A549 (cell line): Measurements from ENCODE around the gene SLC6A6. TPM values are rescaled to one million over a fixed set of nuclear protein-coding genes. Genes with fewer than 3 reads are reported as not detected.

Experiments used
- ATAC-seq, 2 experiments: fragments of 200-7000 bp in 1 of 2; fragments of >200 bp in 1 of 2; cut with Nextera tagmentation in 1 of 2; cut with Tn5 transposase in 1 of 2; 3 replicates each; pipeline versions ENCODE4 v1.8.0 to v1.9.1; 2018 to 2020; ENCODE audit warnings: mild to moderate bottlenecking in 1 of 2, moderate library complexity in 1 of 2
- CTCF ChIA-PET: fragments of 300-600 bp; sonication (Branson Sonifier 250); formaldehyde crosslinking; extraction: SDS; loops from one replicate; lab custom pipeline; 2021; ENCODE audit warnings: antibody characterized with exemption, inconsistent platforms; lab: Yijun Ruan, JAX
- POLR2A ChIA-PET: fragments of 350-600 bp; formaldehyde crosslinking; extraction: SDS; loops from one replicate; lab custom pipeline; 2021; ENCODE audit warnings: antibody characterized with exemption, inconsistent platforms; lab: Yijun Ruan, JAX
- DNase-seq, 2 experiments: peaks; one replicate each; pipeline versions ENCODE4 v3.0.0 to v3.0.0-alpha.2; 2011 to 2016; ENCODE audit warnings: low read depth in 1 of 2, low spot score in 1 of 2
- FAIRE-seq: peaks from 2 replicates; lab custom pipeline; 2011; peaks lifted over from hg19 to GRCh38; lab: Jason Lieb, UNC
- H3K27ac ChIP-seq, 2 experiments: fragments of >200 bp; sonication (Bioruptor Twin); formaldehyde crosslinking; 3 replicates each; pipeline ENCODE4 v1.5.1; 2016 to 2017
- H3K4me1 ChIP-seq: fragments of >200 bp; sonication (Bioruptor Twin); formaldehyde crosslinking; 3 replicates; pipeline ENCODE4 v1.6.1; 2016
- H3K4me2 ChIP-seq: fragments of >200 bp; sonication (Bioruptor Twin); formaldehyde crosslinking; 3 replicates; pipeline ENCODE4 v1.6.1; 2016
- H3K4me3 ChIP-seq: fragments of >200 bp; sonication (Bioruptor Twin); formaldehyde crosslinking; 3 replicates; pipeline ENCODE4 v1.5.1; 2016
- H3K9me3 ChIP-seq: fragments of >200 bp; sonication (Bioruptor Twin); formaldehyde crosslinking; 3 replicates; pipeline ENCODE4 v1.6.1; 2016
- CBX2 ChIP-seq: fragments of 200-600 bp; sonication (generic); IDR thresholded peaks from 2 replicates; pipeline ENCODE4 v1.6.1; 2016; ENCODE audit warnings: low read depth, mild to moderate bottlenecking, borderline replicate concordance
- CTCF ChIP-seq: fragments of >200 bp; sonication (Bioruptor Twin); formaldehyde crosslinking; IDR thresholded peaks from 3 replicates; pipeline ENCODE4 v1.5.1; 2016
- HEYL ChIP-seq: fragments of 250-450 bp; sonication (Bioruptor Pico); IDR thresholded peaks from 2 replicates; pipeline ENCODE4 v1.8.0; 2021; ENCODE audit warnings: mild to moderate bottlenecking, moderate library complexity
- JUN ChIP-seq, 2 experiments: fragments of >200 bp; sonication (Bioruptor Twin); formaldehyde crosslinking; IDR thresholded peaks; 2 replicates in 1 of 2; 3 replicates in 1 of 2; pipeline ENCODE4 v1.6.1; 2016 to 2017
- MAZ ChIP-seq: fragments of 150-350 bp; IDR thresholded peaks from 2 replicates; pipeline ENCODE4 v1.6.1; 2014; ENCODE audit warnings: antibody characterized with exemption, low read depth, low read length, borderline replicate concordance
- MYC ChIP-seq: IDR thresholded peaks from 2 replicates; pipeline ENCODE4 v1.6.1; 2012; ENCODE audit warnings: mild to moderate bottlenecking, inconsistent platforms, low read length, improper control_type of control experiment, borderline replicate concordance
- POLR2A ChIP-seq: IDR thresholded peaks from 2 replicates; pipeline ENCODE4 v1.6.1; 2012; ENCODE audit warnings: mild to moderate bottlenecking, low read length
- RAD21 ChIP-seq, 2 experiments: fragments of >200 bp in 1 of 2; sonication (Bioruptor Twin) in 1 of 2; formaldehyde crosslinking in 1 of 2; IDR thresholded peaks in 1 of 2; conservative IDR thresholded peaks in 1 of 2; 2 replicates in 1 of 2; 3 replicates in 1 of 2; pipeline ENCODE4 v1.6.1; 2012 to 2018; ENCODE audit warnings: inconsistent platforms in 1 of 2
- SMC3 ChIP-seq: fragments of >200 bp; sonication (Bioruptor Twin); formaldehyde crosslinking; IDR thresholded peaks from 3 replicates; pipeline ENCODE4 v1.6.1; 2018; ENCODE audit warnings: inconsistent platforms
- SREBF2 ChIP-seq: fragments of 450-650 bp; IDR thresholded peaks from 2 replicates; pipeline ENCODE4 v1.6.1; 2014; ENCODE audit warnings: mild to moderate bottlenecking, moderate library complexity
- TFCP2L1 ChIP-seq: fragments of 250-450 bp; sonication (Bioruptor Pico); IDR thresholded peaks from 2 replicates; pipeline ENCODE4 v1.5.0; 2021; ENCODE audit warnings: mild to moderate bottlenecking
- USF2 ChIP-seq: fragments of 450-650 bp; IDR thresholded peaks from 2 replicates; pipeline ENCODE4 v1.6.1; 2014; ENCODE audit warnings: antibody characterized with exemption
- ZFP36 ChIP-seq: fragments of 450-650 bp; IDR thresholded peaks from 2 replicates; pipeline ENCODE4 v1.6.1; 2014; ENCODE audit warnings: borderline replicate concordance; ENCODE audit not compliant: partially characterized antibody
- WGBS: methylation state at CpG from one replicate; pipeline ENCODE4 v1.1.6; 2017; ENCODE audit errors: missing lambda C conversion rate; 5-methylcytosine and 5-hydroxymethylcytosine counted together
- polyA plus RNA-seq, 4 experiments: library from polyadenylated mRNA; depleted of rRNA in 3 of 4; stranded (reverse); fragments of >200 nt; fragmentation: RNase III in 1 of 4; extraction: RNeasy Plus Mini Kit Qiagen cat#74134 plus additional on column Dnase treatment in 1 of 4; gene quantifications; 2 replicates in 3 of 4; 3 replicates in 1 of 4; pipeline ENCODE4 v1.2.3, GENCODE V29; 2011 to 2017
- TF ChIP-seq, protein P1 (sequence below): fragments of 200-600 bp; sonication (generic); IDR thresholded peaks from 2 replicates; pipeline ENCODE4 v1.6.1; 2016; ENCODE audit warnings: antibody characterized with exemption, mild to moderate bottlenecking, moderate library complexity
- TF ChIP-seq, protein P2 (sequence below): fragments of >200 bp; sonication (Bioruptor Twin); formaldehyde crosslinking; IDR thresholded peaks from 3 replicates; pipeline ENCODE4 v1.6.1; 2016
- TF ChIP-seq, protein P3 (sequence below): fragments of 250-450 bp; sonication (Bioruptor Pico); IDR thresholded peaks from 2 replicates; pipeline ENCODE4 v1.5.0; 2021; ENCODE audit warnings: mild to moderate bottlenecking, moderate library complexity, borderline replicate concordance

SLC6A6 gene
- polyA plus RNA-seq, 2 of the 4 experiments (the other 2 are of a cell fraction), result 73.3 to 73.8 TPM

GRCh38 chr3:14508505-14508819, 106.1 kb downstream of the SLC6A6 start (continued):
- TF ChIP-seq, protein P1, sequence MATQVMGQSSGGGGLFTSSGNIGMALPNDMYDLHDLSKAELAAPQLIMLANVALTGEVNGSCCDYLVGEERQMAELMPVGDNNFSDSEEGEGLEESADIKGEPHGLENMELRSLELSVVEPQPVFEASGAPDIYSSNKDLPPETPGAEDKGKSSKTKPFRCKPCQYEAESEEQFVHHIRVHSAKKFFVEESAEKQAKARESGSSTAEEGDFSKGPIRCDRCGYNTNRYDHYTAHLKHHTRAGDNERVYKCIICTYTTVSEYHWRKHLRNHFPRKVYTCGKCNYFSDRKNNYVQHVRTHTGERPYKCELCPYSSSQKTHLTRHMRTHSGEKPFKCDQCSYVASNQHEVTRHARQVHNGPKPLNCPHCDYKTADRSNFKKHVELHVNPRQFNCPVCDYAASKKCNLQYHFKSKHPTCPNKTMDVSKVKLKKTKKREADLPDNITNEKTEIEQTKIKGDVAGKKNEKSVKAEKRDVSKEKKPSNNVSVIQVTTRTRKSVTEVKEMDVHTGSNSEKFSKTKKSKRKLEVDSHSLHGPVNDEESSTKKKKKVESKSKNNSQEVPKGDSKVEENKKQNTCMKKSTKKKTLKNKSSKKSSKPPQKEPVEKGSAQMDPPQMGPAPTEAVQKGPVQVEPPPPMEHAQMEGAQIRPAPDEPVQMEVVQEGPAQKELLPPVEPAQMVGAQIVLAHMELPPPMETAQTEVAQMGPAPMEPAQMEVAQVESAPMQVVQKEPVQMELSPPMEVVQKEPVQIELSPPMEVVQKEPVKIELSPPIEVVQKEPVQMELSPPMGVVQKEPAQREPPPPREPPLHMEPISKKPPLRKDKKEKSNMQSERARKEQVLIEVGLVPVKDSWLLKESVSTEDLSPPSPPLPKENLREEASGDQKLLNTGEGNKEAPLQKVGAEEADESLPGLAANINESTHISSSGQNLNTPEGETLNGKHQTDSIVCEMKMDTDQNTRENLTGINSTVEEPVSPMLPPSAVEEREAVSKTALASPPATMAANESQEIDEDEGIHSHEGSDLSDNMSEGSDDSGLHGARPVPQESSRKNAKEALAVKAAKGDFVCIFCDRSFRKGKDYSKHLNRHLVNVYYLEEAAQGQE, result no peak
- TF ChIP-seq SREBF2 (no peak), MAZ (no peak), JUN (IDR thresholded peaks at IDR 0.05) (no peak)
- TF ChIP-seq, protein P2, sequence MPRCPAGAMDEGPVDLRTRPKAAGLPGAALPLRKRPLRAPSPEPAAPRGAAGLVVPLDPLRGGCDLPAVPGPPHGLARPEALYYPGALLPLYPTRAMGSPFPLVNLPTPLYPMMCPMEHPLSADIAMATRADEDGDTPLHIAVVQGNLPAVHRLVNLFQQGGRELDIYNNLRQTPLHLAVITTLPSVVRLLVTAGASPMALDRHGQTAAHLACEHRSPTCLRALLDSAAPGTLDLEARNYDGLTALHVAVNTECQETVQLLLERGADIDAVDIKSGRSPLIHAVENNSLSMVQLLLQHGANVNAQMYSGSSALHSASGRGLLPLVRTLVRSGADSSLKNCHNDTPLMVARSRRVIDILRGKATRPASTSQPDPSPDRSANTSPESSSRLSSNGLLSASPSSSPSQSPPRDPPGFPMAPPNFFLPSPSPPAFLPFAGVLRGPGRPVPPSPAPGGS, result no peak

GRCh38 chr3:14508966-14509795, 106.8 kb downstream of the SLC6A6 start:
- POLR2A ChIA-PET, result no interaction called here

GRCh38 chr3:14509796-14510100, 107.3 kb downstream of the SLC6A6 start:
- no peak for DNase-seq
- no peak overlapping the region for H3K4me3 ChIP-seq
- no peak for ATAC-seq
- 73% methylated on average over 10 of the region's 10 CpGs for WGBS
- no peak overlapping the region for H3K4me2 ChIP-seq
- no peak overlapping the region for H3K27ac ChIP-seq
- H3K9me3 ChIP-seq, result no peaks in the 10 kb centered on the region
- TF ChIP-seq USF2, result no peak
- no peak for TF ChIP-seq HEYL
- TF ChIP-seq SREBF2, result no peak
- TF ChIP-seq CBX2, result no peak
- no peak for TF ChIP-seq ZFP36
- TF ChIP-seq JUN (IDR thresholded peaks at IDR 0.05), result no peak
- no peak for TF ChIP-seq MYC
- TF ChIP-seq, protein P3, sequence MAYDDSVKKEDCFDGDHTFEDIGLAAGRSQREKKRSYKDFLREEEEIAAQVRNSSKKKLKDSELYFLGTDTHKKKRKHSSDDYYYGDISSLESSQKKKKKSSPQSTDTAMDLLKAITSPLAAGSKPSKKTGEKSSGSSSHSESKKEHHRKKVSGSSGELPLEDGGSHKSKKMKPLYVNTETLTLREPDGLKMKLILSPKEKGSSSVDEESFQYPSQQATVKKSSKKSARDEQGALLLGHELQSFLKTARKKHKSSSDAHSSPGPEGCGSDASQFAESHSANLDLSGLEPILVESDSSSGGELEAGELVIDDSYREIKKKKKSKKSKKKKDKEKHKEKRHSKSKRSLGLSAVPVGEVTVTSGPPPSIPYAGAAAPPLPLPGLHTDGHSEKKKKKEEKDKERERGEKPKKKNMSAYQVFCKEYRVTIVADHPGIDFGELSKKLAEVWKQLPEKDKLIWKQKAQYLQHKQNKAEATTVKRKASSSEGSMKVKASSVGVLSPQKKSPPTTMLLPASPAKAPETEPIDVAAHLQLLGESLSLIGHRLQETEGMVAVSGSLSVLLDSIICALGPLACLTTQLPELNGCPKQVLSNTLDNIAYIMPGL (CRISPR knock-in tag), result no peak
- TF ChIP-seq, protein P1, result no peak
- no peak for TF ChIP-seq POLR2A
- no peak for FAIRE-seq
- POLR2A ChIA-PET, result no interaction called here
- CTCF ChIA-PET, result interaction anchor here (0.8 to 8.0 kb wide), 31 partner anchors 9 to 412 kb away, joined by 3 to 63 read pairs (median 6); no protein-coding TSS in a partner anchor
- no peaks in the 10 kb centered on the region for H3K4me1 ChIP-seq

More at GRCh38 chr3:14508966-14509795, 106.8 kb downstream of the SLC6A6 start:
- H3K4me3 ChIP-seq, result no peak overlapping the region
- 69% methylated on average over 9 of the region's 22 CpGs for WGBS
- ATAC-seq (peak; percentile 69 to 87), FAIRE-seq (no peak), DNase-seq (peak; percentile 48 to 81)
- CTCF ChIA-PET, result interaction anchor here (0.6 to 8.0 kb wide), 50 partner anchors 10 to 412 kb away, joined by 3 to 63 read pairs (median 4); partner anchors contain the start of gene CCDC174
- H3K27ac ChIP-seq, result peak overlapping the region in 1 of 2 experiments; percentile 31; a peak in 1 of 6 replicates
- no peaks in the 10 kb centered on the region for H3K9me3 ChIP-seq
- H3K4me2 ChIP-seq, result peak overlapping the region; percentile 63
- H3K4me1 ChIP-seq, result no peaks in the 10 kb centered on the region
- TF ChIP-seq RAD21 (conservative IDR thresholded peaks at IDR 0.05 in 1 of 2, IDR thresholded peaks at IDR 0.05 in 1 of 2) (peak; percentile 80 to 91), TFCP2L1 (CRISPR knock-in tag) (no peak), SMC3 (peak; percentile 84), CTCF (peak; percentile 92)
